Daoy (cell line): ENCODE data around the gene RNF17. TPM values are rescaled to one million over a fixed set of nuclear protein-coding genes. Genes with fewer than 3 reads are reported as not detected.

ENCODE experiments used
- DNase-seq: peaks from one replicate; pipeline ENCODE4 v3.0.0-alpha.2; 2015; ENCODE audit warnings: low read depth
- total RNA-seq: library from RNA; depleted of rRNA; stranded (reverse); fragments of >200 nt; shearing (Covaris generic); gene quantifications from 2 replicates; pipeline ENCODE4 v1.2.3, GENCODE V29; 2014

The RNF17 gene
- total RNA-seq, 1 experiment from 2014 or later: not detected

- DNase-seq: no peak
These were observed 90.3 kb downstream of the RNF17 start for GRCh38 chr13:24854311-24854710.

- DNase-seq: no peak
These were observed 95.0 kb downstream of the RNF17 start for GRCh38 chr13:24858953-24859352.

GRCh38 chr13:24860770-24861169, 96.8 kb downstream of the RNF17 start:
- DNase-seq: no peak

- no peak for DNase-seq
These were observed 97.8 kb downstream of the RNF17 start for GRCh38 chr13:24861617-24862362.

GRCh38 chr13:24863748-24864540, 100.0 kb downstream of the RNF17 start:
- peak; percentile 3 for DNase-seq

GRCh38 chr13:24864579-24864978, 100.6 kb downstream of the RNF17 start:
- no peak for DNase-seq

GRCh38 chr13:24865163-24865953, 101.4 kb downstream of the RNF17 start:
- DNase-seq: no peak

- no peak for DNase-seq
These were observed 102.5 kb downstream of the RNF17 start for GRCh38 chr13:24866488-24866887.

GRCh38 chr13:24868874-24869273, 104.9 kb downstream of the RNF17 start:
- DNase-seq: no peak

GRCh38 chr13:24870380-24870760, 106.4 kb downstream of the RNF17 start:
- DNase-seq: no peak

GRCh38 chr13:24875566-24875965, 111.6 kb downstream of the RNF17 start:
- no peak for DNase-seq

GRCh38 chr13:24877531-24877930, 113.6 kb downstream of the RNF17 start:
- DNase-seq: no peak

- DNase-seq: no peak
These were observed 114.4 kb downstream of the RNF17 start for GRCh38 chr13:24878340-24878739.

GRCh38 chr13:24882665-24883064, 118.7 kb downstream of the RNF17 start:
- DNase-seq: no peak

- DNase-seq: no peak
These were observed 123.8 kb downstream of the RNF17 start for GRCh38 chr13:24887759-24888158.

GRCh38 chr13:24888291-24888931, 124.4 kb downstream of the RNF17 start:
- no peak for DNase-seq

- DNase-seq: no peak
These were observed 126.3 kb downstream of the RNF17 start for GRCh38 chr13:24890256-24890655.

- no peak for DNase-seq
These were observed 127.6 kb downstream of the RNF17 start for GRCh38 chr13:24891476-24892108.

GRCh38 chr13:24892829-24893228, 128.9 kb downstream of the RNF17 start:
- DNase-seq: no peak

- no peak for DNase-seq
These were observed 129.9 kb downstream of the RNF17 start for GRCh38 chr13:24893863-24894262.

GRCh38 chr13:24894277-24894971, 130.5 kb downstream of the RNF17 start:
- DNase-seq: no peak
